ENCODE measurements around the gene CTU1.

CTU1 gene

DNA sequence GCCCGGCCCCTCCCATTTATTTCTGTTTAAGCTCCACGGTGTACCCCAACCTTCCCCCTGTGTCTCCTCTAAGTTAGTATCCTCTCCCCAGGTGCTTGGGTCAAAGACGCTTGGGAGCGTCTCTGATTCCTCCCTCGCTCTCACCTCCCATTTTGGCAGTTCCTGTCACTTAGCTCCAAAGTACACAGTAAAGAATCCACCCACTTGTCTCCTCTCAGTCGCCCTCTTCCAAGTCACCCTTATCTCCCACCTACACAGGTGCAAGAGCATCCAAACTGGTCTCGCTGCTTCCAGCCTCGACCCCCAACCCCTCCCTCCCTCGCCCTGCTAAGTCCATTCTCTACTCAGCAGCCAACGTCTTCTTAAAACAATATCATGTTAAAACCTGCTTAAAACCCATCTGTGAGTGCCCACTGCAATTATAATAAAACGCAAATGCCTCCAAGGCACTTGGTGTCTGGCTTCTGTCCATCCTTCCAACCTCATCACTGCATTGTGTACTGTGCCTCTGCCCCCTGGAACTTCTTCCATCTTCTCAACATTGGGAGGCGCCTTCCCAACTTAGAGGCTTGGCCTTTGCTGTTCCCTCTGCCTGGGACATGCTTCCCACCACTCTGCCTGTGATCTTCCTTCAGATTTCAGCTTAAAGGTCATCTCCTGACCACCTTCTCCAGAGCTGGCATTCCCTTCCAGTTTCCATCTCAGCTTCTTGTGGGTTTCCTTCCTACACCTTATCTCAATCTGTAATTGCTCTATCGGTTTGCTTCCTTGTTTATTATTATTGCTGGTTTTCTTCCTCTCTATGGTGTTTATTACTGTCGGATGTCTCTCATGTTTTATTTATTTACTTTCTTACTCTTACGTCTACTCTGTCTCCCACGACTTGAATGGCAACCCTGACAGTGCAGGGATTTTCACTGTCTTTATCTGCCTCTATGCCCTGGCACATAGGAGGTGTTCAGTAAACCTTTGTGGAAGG is 16.0 kb downstream of the CTU1 start:
- CTCF ChIA-PET: interaction anchor here (0.9 kb wide), 1 partner anchor 29 kb away, joined by 3 read pairs; no protein-coding TSS in a partner anchor
- POLR2A ChIA-PET: no interaction called here
- TF ChIP-seq, protein P1, sequence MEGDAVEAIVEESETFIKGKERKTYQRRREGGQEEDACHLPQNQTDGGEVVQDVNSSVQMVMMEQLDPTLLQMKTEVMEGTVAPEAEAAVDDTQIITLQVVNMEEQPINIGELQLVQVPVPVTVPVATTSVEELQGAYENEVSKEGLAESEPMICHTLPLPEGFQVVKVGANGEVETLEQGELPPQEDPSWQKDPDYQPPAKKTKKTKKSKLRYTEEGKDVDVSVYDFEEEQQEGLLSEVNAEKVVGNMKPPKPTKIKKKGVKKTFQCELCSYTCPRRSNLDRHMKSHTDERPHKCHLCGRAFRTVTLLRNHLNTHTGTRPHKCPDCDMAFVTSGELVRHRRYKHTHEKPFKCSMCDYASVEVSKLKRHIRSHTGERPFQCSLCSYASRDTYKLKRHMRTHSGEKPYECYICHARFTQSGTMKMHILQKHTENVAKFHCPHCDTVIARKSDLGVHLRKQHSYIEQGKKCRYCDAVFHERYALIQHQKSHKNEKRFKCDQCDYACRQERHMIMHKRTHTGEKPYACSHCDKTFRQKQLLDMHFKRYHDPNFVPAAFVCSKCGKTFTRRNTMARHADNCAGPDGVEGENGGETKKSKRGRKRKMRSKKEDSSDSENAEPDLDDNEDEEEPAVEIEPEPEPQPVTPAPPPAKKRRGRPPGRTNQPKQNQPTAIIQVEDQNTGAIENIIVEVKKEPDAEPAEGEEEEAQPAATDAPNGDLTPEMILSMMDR (IDR thresholded peaks at IDR 0.05; ENCODE audit: control extremely low read depth, extremely low read depth, low read depth, missing control alignments): no peak
- no peak for DNase-seq (ENCODE audit: extremely low spot score)

DNA sequence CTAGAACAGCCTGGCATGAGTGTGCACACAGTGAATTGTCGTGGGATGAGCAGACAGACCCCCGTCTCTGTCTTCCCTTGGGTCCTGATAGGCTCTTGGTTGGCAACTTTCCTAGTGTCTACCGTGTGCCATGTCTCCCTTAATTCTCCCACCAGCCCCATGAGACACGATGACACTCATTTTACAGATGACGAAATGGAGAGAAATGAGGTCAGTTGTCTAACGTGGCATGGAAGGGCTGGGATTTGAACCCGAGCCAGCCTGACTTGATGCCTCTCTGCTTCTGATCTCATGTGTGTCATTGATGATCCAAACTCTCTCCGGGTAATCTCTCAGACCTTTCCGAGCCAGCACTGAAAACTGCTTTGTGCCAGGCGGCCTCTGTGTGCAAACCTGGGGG is 17.1 kb downstream of the CTU1 start:
- DNase-seq (ENCODE audit: extremely low spot score): no peak
- TF ChIP-seq, protein P1 (IDR thresholded peaks at IDR 0.05; ENCODE audit: control extremely low read depth, extremely low read depth, low read depth, missing control alignments): no peak
- ChIA-PET CTCF (no interaction called here), POLR2A (no interaction called here)

DNA sequence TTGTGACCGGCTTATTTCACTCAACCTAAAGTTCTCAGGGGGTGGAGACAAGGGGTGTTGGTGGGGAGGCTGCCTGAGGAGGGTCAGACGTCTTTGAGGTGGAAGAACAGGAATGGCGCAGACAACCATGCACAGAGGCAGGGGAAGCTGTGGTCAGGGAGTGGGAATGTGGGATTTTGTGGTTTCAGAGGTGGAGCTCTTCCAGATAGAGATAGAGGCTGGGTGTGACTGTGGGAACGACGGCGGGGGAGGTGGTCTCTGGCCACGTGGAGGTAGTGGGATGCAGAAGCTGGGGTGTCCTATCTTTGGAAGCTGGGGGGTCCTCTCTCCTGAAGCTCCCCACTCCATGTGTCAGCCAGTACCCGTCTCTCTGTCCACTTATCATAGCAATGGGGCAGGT is 17.7 kb downstream of the CTU1 start:
- no peak for DNase-seq (ENCODE audit: extremely low spot score)
- POLR2A ChIA-PET: no interaction called here
- CTCF ChIA-PET: interaction anchor here (1.3 kb wide), 1 partner anchor 69 kb away, joined by 3 read pairs; no protein-coding TSS in a partner anchor
- TF ChIP-seq, protein P1 (IDR thresholded peaks at IDR 0.05; ENCODE audit: control extremely low read depth, extremely low read depth, low read depth, missing control alignments): no peak

DNA sequence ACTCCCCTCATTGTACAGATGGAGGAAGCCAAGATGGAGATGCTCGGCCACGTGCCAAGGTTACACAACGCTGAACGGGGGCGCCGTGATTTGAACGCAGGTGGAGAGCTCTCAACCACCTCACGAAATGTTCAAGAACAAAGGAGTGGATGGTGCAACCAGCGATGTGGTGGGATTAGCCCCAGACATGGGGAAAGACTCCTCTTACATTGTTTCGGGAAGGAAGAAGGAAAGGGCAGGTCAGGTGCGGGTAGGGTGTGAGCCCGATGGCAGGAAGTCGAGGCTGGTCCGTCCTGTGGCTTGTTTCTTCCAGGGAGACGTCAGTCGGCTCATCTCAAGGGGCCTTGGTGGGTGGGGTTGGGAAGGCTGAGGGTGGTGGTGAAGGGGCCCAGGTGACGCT is 18.4 kb downstream of the CTU1 start:
- TF ChIP-seq, protein P1 (IDR thresholded peaks at IDR 0.05; ENCODE audit: control extremely low read depth, extremely low read depth, low read depth, missing control alignments): no peak
- no peak for DNase-seq (ENCODE audit: extremely low spot score)
- ChIA-PET CTCF (interaction anchor here (1.3 kb wide), 1 partner anchor 69 kb away, joined by 3 read pairs; no protein-coding TSS in a partner anchor), POLR2A (no interaction called here)

DNA sequence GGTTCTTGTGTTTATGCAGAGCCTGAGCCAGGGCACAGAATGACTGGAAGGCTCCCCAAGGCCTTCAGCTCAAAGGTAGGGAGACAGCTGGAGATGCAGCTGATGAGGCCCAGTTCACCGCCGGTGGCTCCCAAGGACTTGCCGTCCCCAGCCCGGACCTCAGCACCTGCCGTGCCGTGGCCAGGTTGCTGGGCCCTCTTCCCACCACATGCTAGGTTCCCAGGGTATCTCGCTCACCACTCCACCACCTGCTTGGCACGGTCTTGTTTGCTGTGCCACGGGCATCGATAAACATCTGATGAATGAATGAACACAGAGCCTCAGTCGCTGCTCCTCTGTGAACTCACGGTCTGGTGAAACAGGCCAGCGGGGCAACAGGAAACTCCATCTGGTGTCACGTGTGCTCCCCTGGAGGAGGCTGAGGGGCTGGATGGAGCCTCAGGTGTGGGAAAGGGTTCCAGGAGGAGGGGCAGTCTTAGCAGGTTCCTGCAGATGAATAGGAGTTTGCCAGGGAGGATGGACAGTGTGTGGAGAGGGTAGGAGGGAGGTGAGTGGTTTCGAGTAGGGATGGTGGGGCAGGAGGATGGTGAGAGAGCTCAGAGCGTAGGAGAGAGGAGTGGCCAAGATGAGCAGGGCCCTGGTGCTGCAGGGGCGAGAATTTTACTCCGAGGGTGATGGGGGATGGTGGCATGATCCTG is 21.9 kb downstream of the CTU1 start:
- no peak for DNase-seq (ENCODE audit: extremely low spot score)
- CTCF ChIA-PET: interaction anchor here (2.0 kb wide), 1 partner anchor 10 kb away, joined by 9 read pairs; no protein-coding TSS in a partner anchor
- TF ChIP-seq, protein P1 (IDR thresholded peaks at IDR 0.05; ENCODE audit: control extremely low read depth, extremely low read depth, low read depth, missing control alignments): no peak
- POLR2A ChIA-PET: no interaction called here

DNA sequence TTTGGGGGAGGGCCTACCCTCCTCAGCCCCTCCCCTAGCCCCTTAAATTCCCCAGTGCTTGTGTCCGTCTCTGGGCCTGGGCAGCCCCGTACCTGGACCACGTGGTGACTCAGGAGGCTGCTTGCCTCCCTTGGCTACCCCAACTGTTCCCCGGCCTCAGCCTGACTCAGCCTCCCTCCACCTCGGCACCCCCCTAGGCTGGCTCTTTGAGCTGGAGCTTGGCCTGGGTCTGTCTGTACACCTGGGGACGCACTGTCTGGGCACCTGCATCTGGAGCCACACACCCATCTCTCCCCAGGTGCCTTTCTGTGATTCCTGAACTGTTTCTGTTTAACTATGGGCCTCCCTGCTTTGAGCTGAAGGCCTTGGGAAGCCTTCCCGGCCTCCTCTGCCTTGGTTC is 23.7 kb downstream of the CTU1 start:
- CTCF ChIA-PET: no interaction called here
- TF ChIP-seq, protein P1 (IDR thresholded peaks at IDR 0.05; ENCODE audit: control extremely low read depth, extremely low read depth, low read depth, missing control alignments): no peak
- POLR2A ChIA-PET: no interaction called here
- DNase-seq (ENCODE audit: extremely low spot score): no peak

Data from GM10248 (cell line).